Measurements from ENCODE around the gene TSHZ1. TPM values are rescaled to one million over a fixed set of nuclear protein-coding genes. Genes with fewer than 3 reads are reported as not detected.

The TSHZ1 gene
- total RNA-seq, 1 donor from 2014 or later = 24.6 TPM

DNA sequence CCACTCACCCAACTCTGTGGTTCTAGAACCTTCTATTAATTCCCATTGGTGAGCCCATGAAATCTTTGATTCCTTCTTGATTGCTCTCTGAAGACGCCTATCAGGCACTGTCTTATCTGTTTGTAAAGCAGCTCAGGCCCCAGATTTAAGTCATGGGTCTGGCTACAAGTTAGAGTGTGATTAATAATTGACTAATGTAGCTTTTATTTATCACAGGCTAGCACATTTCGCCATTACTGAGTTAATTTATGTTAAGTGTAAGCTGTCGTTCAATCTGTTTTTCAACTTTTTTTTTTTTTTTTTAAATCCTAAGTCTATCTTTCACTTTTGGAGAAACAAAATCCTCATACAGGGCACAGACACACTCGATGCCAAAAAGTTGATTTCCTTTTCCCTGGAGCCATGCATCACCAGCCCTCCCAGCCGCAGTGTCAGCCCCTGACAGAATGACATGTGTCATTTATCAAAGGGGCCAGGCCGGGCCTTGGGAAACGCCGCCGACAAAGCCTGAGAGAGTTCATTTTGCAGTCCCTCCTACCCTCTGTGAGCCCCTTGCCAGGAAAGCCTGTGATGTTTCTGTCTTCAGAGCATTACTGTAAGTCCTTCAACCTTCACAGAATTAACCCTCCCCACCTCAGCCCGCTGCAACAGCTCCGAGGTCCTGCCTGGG is 15.8 kb downstream of the TSHZ1 start:
- H3K27ac ChIP-seq (replicated peaks) = peak overlapping the region; percentile 66
- TF ChIP-seq, protein P1, sequence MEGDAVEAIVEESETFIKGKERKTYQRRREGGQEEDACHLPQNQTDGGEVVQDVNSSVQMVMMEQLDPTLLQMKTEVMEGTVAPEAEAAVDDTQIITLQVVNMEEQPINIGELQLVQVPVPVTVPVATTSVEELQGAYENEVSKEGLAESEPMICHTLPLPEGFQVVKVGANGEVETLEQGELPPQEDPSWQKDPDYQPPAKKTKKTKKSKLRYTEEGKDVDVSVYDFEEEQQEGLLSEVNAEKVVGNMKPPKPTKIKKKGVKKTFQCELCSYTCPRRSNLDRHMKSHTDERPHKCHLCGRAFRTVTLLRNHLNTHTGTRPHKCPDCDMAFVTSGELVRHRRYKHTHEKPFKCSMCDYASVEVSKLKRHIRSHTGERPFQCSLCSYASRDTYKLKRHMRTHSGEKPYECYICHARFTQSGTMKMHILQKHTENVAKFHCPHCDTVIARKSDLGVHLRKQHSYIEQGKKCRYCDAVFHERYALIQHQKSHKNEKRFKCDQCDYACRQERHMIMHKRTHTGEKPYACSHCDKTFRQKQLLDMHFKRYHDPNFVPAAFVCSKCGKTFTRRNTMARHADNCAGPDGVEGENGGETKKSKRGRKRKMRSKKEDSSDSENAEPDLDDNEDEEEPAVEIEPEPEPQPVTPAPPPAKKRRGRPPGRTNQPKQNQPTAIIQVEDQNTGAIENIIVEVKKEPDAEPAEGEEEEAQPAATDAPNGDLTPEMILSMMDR (IDR thresholded peaks at IDR 0.05; ENCODE audit: borderline replicate concordance) = no peak
- intact Hi-C loops (cut with micrococcal nuclease) = no loop called here

GRCh38 chr18:75226956-75227316 is 16.3 kb downstream of the TSHZ1 start:
- peak overlapping the region; percentile 66 for H3K27ac ChIP-seq (replicated peaks)
- H3K27me3 ChIP-seq (ENCODE audit: low read depth) = no peaks in the 10 kb centered on the region
- H3K4me1 ChIP-seq = peaks cover 78% of the 10 kb centered on the region
- H3K36me3 ChIP-seq = no peaks in the 10 kb centered on the region
- H3K4me3 ChIP-seq = peak overlapping the region; percentile 45
- intact Hi-C loops (cut with micrococcal nuclease) = no loop called here
- no peaks in the 10 kb centered on the region for H3K9me3 ChIP-seq (replicated peaks)
- DNase-seq = no peak
- TF ChIP-seq, protein P1 (IDR thresholded peaks at IDR 0.05; ENCODE audit: borderline replicate concordance) = no peak

More for the DNA sequence above, 15.8 kb downstream of the TSHZ1 start:
- DNase-seq = no peak
- H3K4me3 ChIP-seq = peak overlapping the region; percentile 45
- no peaks in the 10 kb centered on the region for H3K36me3 ChIP-seq
- no peaks in the 10 kb centered on the region for H3K9me3 ChIP-seq (replicated peaks)
- no peaks in the 10 kb centered on the region for H3K27me3 ChIP-seq (ENCODE audit: low read depth)
- peaks cover 79% of the 10 kb centered on the region for H3K4me1 ChIP-seq

- TF ChIP-seq, protein P1 (IDR thresholded peaks at IDR 0.05; ENCODE audit: borderline replicate concordance) = no peak
- no peaks in the 10 kb centered on the region for H3K36me3 ChIP-seq
- no peak for DNase-seq
- intact Hi-C loops (cut with micrococcal nuclease) = no loop called here
- no peaks in the 10 kb centered on the region for H3K27me3 ChIP-seq (ENCODE audit: low read depth)
- H3K9me3 ChIP-seq (replicated peaks) = no peaks in the 10 kb centered on the region
- peak overlapping the region; percentile 45 for H3K4me3 ChIP-seq
- peak overlapping the region; percentile 66 for H3K27ac ChIP-seq (replicated peaks)
- peaks cover 72% of the 10 kb centered on the region for H3K4me1 ChIP-seq
These were observed 17.1 kb downstream of the TSHZ1 start for GRCh38 chr18:75227535-75228296.

- intact Hi-C loops (cut with micrococcal nuclease) = no loop called here
- TF ChIP-seq, protein P1 (IDR thresholded peaks at IDR 0.05; ENCODE audit: borderline replicate concordance) = no peak
- Histone ChIP-seq H3K27me3 (ENCODE audit: low read depth) (no peaks in the 10 kb centered on the region), H3K4me3 (no peak overlapping the region), H3K4me1 (peaks cover 60% of the 10 kb centered on the region), H3K27ac (replicated peaks) (peak overlapping the region; percentile 63), H3K9me3 (replicated peaks) (no peaks in the 10 kb centered on the region), H3K36me3 (no peaks in the 10 kb centered on the region)
- no peak for DNase-seq
These were observed 18.4 kb downstream of the TSHZ1 start for GRCh38 chr18:75228967-75229366.

DNA sequence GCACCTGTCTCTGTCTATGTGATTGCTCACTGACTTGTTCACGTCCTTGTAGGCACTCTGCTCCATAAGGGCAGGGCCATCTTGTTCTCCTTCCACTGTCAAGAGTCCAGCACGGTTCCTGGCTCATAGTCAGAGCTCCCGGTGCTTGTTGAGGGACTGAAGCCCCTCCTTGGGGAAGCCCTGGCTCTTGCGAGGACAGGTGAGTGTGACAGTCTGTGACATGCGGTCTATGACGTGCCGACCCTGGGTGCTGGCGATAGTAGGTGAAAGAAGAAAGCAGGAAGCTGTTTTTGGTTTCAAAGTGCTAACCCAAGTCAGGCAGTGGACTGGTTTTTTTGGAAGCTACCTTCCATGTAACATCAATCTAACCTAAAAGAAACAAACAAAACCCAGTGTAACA is 18.8 kb downstream of the TSHZ1 start:
- H3K4me3 ChIP-seq = no peak overlapping the region
- TF ChIP-seq, protein P1 (IDR thresholded peaks at IDR 0.05; ENCODE audit: borderline replicate concordance) = no peak
- H3K27me3 ChIP-seq (ENCODE audit: low read depth) = no peaks in the 10 kb centered on the region
- peak overlapping the region; percentile 63 for H3K27ac ChIP-seq (replicated peaks)
- H3K36me3 ChIP-seq = no peaks in the 10 kb centered on the region
- no peak for DNase-seq
- H3K9me3 ChIP-seq (replicated peaks) = no peaks in the 10 kb centered on the region
- H3K4me1 ChIP-seq = peaks cover 58% of the 10 kb centered on the region
- intact Hi-C loops (cut with micrococcal nuclease) = no loop called here

All from left ventricle myocardium inferior (tissue), 1 donor.